Tibial artery (tissue), 4 donors: Measurements from ENCODE around the gene CDC42SE2.
"Not testable (repeated sequence)": the region's sequence is repeated elsewhere in the genome, so short reads cannot be mapped to it uniquely, and the experiment has no call there.

ENCODE experiments used
- DNase-seq, 2 donors: peaks; one replicate each; pipeline ENCODE4 v3.0.0-alpha.2; 2019
- H3K27ac ChIP-seq, 2 donors: fragments of 200-600 bp; sonication (generic) in 1 of 2; 1 replicate in 1 of 2; 2 replicates in 1 of 2; pipeline ENCODE4 v1.5.1; 2018 to 2019; ENCODE audit warnings: mild to moderate bottlenecking in 1 of 2
- H3K27me3 ChIP-seq, 2 donors: fragments of 200-600 bp; sonication (generic) in 1 of 2; one replicate each; pipeline versions ENCODE4 v1.5.1 to v1.6.0; 2016 to 2019
- H3K36me3 ChIP-seq, 3 donors: fragments of 200-600 bp; sonication (generic) in 2 of 3; one replicate each; pipeline ENCODE4 v1.5.1; 2016 to 2019; ENCODE audit warnings: mild to moderate bottlenecking in 2 of 3
- H3K4me1 ChIP-seq, 4 donors: fragments of 200-600 bp; sonication (generic) in 2 of 4; 1 replicate in 3 of 4; 2 replicates in 1 of 4; pipeline ENCODE4 v1.5.1; 2016 to 2019
- H3K4me3 ChIP-seq, 2 donors: fragments of 200-600 bp; sonication (generic) in 1 of 2; 1 replicate in 1 of 2; 2 replicates in 1 of 2; pipeline ENCODE4 v1.5.1; 2018 to 2019; ENCODE audit warnings: mild to moderate bottlenecking in 2 of 2
- H3K9me3 ChIP-seq, 3 donors: fragments of 200-600 bp; sonication (generic) in 1 of 3; one replicate each; pipeline ENCODE4 v1.5.1; 2016 to 2019
- intact Hi-C: fragments of 100-400 bp; cut with DNase I; formaldehyde crosslinking; loops from one replicate; pipeline ENCODE4 v1.15.0; 2023; ENCODE audit warnings: low total_unique reads
- TF ChIP-seq, protein P1 (sequence below), 2 experiments: fragments of 200-600 bp in 1 of 2; fragments of 450-650 bp in 1 of 2; IDR thresholded peaks; one replicate each; pipeline ENCODE4 v1.5.1; 2017 to 2019; ENCODE audit warnings: antibody characterized with exemption in 2 of 2, mild to moderate bottlenecking in 1 of 2, moderate library complexity in 1 of 2

The CDC42SE2 gene

DNA sequence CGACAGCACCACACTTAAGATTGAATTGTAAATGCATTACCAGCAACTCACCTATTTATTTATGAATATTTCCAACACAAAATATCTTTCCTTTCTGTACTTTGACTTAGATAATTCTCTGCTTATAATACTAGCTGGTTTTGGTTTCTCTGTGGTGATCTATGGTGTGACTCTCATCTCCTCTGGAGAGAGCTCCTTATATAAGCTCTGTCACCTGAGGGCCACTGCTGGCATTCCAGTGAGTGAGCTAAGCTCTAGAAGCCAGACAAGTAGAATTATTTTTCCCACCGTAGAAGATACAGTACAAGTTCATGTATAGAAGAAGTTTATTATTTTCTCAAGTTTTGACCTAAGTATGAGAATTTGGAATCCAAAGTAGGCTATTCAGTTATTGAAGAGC, 111.5 kb downstream of the CDC42SE2 start:
- H3K36me3 ChIP-seq = no peaks in the 10 kb centered on the region
- no peaks in the 10 kb centered on the region for H3K27me3 ChIP-seq
- H3K4me1 ChIP-seq = peaks cover 0 to 32% (median 8%) of the 10 kb centered on the region in 4 donors
- intact Hi-C loops = no loop called here
- H3K27ac ChIP-seq = no peak overlapping the region
- TF ChIP-seq, protein P1, sequence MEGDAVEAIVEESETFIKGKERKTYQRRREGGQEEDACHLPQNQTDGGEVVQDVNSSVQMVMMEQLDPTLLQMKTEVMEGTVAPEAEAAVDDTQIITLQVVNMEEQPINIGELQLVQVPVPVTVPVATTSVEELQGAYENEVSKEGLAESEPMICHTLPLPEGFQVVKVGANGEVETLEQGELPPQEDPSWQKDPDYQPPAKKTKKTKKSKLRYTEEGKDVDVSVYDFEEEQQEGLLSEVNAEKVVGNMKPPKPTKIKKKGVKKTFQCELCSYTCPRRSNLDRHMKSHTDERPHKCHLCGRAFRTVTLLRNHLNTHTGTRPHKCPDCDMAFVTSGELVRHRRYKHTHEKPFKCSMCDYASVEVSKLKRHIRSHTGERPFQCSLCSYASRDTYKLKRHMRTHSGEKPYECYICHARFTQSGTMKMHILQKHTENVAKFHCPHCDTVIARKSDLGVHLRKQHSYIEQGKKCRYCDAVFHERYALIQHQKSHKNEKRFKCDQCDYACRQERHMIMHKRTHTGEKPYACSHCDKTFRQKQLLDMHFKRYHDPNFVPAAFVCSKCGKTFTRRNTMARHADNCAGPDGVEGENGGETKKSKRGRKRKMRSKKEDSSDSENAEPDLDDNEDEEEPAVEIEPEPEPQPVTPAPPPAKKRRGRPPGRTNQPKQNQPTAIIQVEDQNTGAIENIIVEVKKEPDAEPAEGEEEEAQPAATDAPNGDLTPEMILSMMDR (IDR thresholded peaks at IDR 0.05) = no peak
- no peak overlapping the region for H3K4me3 ChIP-seq
- H3K9me3 ChIP-seq = no peaks in the 10 kb centered on the region
- DNase-seq = no peak

DNA sequence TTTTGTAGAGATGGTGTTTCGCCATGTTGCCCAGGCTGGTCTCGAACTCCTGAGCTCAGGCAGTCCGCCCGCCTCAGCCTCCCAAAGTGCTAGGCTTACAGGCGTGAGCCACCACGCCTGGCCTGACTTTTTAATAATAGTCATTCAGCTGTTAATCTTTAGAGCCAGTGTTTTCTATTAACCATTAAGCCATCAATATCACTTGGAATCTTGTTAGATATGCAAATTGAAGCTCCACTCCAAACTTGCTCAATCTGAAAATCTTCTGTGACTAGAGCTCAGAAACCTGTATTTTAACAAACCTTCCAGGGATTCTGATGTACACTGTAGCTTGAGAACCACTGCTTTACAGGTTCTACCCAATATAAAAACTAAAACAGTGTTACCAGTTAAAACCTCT, 113.5 kb downstream of the CDC42SE2 start:
- TF ChIP-seq, protein P1 (IDR thresholded peaks at IDR 0.05) = no peak
- Histone ChIP-seq H3K27ac (no peak overlapping the region), H3K9me3 (no peaks in the 10 kb centered on the region), H3K27me3 (no peaks in the 10 kb centered on the region), H3K36me3 (no peaks in the 10 kb centered on the region), H3K4me1 (peaks cover 0 to 36% (median 8%) of the 10 kb centered on the region in 4 donors), H3K4me3 (no peak overlapping the region)
- no peak for DNase-seq
- intact Hi-C loops = no loop called here

DNA sequence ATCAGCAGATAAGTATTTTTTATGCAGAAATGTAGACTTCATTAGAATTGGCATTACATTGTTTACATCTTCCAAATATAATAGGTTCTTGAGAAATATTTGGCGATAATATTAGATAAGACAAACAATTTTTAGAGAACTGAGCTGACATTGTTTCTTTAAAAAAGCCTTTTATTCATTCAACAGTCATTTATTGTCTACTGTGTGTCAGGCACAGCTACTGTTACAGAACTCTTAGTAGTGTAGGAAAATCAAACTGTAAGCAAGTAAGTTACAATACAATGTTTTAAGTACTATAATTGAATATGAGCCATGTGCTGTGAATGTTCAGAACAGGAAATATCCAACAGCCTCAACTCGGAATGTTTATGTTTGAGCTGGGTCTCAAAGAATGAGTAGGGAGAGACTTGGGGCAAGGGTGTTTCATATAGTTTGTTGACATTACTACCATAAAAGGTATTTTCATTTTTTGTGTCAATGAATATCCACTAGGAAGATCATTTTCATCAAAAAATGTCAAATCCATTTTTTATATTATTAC, 114.0 kb downstream of the CDC42SE2 start:
- H3K36me3 ChIP-seq = no peaks in the 10 kb centered on the region
- TF ChIP-seq, protein P1 (IDR thresholded peaks at IDR 0.05) = no peak
- DNase-seq = no peak
- peaks cover 0 to 36% (median 8%) of the 10 kb centered on the region in 4 donors for H3K4me1 ChIP-seq
- no peak overlapping the region for H3K4me3 ChIP-seq
- intact Hi-C loops = no loop called here
- H3K27ac ChIP-seq = no peak overlapping the region
- H3K27me3 ChIP-seq = no peaks in the 10 kb centered on the region
- no peaks in the 10 kb centered on the region for H3K9me3 ChIP-seq

DNA sequence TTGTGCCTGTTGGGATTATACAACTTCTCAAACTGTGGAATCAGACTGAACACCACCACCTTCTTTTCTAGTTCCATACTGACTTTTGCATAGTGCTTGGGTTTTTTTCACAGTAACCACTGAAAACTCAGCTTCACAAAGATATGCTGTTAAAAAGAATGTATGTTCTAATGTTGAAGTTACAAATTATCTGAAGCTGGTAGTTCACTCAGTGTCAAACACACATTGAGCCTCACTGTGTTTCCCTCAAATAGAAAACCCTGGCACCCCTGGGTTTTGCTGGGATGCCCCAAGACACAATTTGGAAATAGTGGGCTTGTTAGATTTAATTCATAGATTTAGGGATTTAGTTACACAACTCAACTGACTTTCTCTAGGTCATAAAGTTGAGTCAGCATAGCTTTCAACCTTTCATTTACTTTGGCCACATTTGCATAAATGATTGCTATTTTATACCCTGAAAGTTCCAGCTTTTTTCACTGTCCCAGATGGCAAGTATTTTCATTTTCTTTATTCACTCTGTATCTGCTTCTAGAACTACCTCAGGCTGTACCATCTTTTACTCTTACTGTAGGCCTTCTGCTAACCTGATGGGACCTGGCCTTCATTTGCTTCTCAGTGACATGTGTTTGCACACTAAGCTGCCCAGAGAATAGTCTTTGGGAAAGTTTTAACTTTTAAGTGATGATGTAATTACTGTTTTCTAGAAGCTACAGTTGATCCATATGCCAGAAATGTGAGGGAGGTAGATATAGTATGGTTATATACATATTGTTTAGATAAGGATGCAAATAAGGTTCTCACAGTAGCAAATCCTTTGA, 115.1 kb downstream of the CDC42SE2 start:
- no peaks in the 10 kb centered on the region for H3K9me3 ChIP-seq
- intact Hi-C loops = no loop called here
- no peak overlapping the region for H3K4me3 ChIP-seq
- no peaks in the 10 kb centered on the region for H3K36me3 ChIP-seq
- TF ChIP-seq, protein P1 (IDR thresholded peaks at IDR 0.05) = no peak
- peaks cover 0 to 36% (median 8%) of the 10 kb centered on the region in 4 donors for H3K4me1 ChIP-seq
- H3K27me3 ChIP-seq = no peaks in the 10 kb centered on the region
- no peak for DNase-seq
- H3K27ac ChIP-seq = no peak overlapping the region

DNA sequence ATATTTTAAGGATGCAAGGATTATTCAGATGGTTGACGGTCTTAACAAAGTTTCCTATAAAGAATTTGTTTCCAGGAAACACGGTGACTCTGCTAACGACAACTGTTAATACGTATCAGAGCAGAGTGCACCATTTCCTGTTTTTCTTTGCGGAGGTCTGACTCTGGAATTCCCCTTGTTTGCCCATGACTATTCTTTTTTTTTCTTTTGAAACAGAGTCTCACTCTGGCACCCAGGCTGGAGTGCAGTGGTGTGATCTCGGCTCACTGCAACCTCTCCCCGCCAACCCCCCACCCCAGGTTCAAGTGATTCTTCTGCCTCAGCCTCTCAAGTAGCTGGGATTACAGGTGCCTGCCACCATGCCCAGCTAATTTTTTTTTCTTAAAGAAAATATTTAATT, 115.9 kb downstream of the CDC42SE2 start:
- TF ChIP-seq, protein P1 (IDR thresholded peaks at IDR 0.05) = no peak
- Histone ChIP-seq H3K4me1 (peaks cover 0 to 37% (median 6%) of the 10 kb centered on the region in 4 donors), H3K27me3 (no peaks in the 10 kb centered on the region), H3K4me3 (no peak overlapping the region), H3K9me3 (no peaks in the 10 kb centered on the region), H3K27ac (peak overlapping the region in 1 of 2 donors; percentile 1), H3K36me3 (no peaks in the 10 kb centered on the region)
- no peak for DNase-seq
- intact Hi-C loops = loop anchor here (10.0 kb wide), 1 partner anchor 115 kb away; the partner anchor contains the start of gene CDC42SE2

DNA sequence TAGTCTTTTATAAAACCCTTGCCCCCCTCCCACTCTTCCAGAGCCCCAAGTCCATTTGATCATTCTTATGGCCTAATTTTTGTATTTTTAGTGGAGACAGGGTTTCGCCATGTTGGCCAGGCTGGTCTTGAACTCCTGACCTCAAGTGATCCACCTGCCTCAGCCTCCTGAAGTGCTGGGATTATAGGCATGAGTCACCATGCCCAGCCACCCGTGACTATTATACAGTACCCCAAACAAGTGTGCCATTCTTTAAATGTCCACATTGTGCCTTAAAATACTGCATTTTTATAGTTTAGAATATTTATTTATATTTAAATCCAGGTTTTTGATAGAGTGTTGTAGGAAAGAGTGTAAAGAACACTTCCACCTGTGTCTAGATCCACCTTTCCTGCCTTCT, 116.4 kb downstream of the CDC42SE2 start:
- DNase-seq, H3K9me3 ChIP-seq, H3K36me3 ChIP-seq, H3K4me3 ChIP-seq, H3K27me3 ChIP-seq: not testable (repeated sequence)
- intact Hi-C loops = loop anchor here (10.0 kb wide), 1 partner anchor 115 kb away; the partner anchor contains the start of gene CDC42SE2
- peaks cover 0 to 36% (median 5%) of the 10 kb centered on the region in 4 donors for H3K4me1 ChIP-seq
- H3K27ac ChIP-seq = peak overlapping the region in 1 of 2 donors; percentile 1
